ENCODE data around the gene OSGEP. TPM values are rescaled to one million over a fixed set of nuclear protein-coding genes. Genes with fewer than 3 reads are reported as not detected.

OSGEP gene
- total RNA-seq, 1 donor from 2014 or later: 24.6 TPM

DNA sequence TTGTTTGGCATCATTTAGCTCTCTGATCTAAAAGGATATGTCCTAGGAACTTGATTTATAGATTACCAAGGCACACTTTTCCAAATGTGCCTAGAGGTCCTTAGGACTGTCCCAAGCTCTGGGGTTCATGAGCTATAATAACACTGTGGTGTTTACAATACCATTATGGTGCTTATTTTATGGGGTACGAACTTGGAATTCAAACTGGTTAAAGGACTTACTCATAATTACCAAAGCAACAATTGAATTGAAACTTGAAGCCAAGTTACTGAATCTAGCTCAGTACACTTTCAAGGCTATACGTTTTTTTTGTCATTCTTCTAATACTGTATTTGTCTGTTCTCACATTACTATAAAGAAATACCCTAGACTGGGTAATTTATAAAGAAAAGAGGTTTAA is 31.7 kb downstream of the OSGEP start:
- H3K4me3 ChIP-seq (ENCODE audit: low read depth, low read length): no peak overlapping the region
- DNase-seq (ENCODE audit: low read depth): no peak
- no peak for TF ChIP-seq CTCF (conservative IDR thresholded peaks at IDR 0.05; ENCODE audit: low read depth, low read length)

DNA sequence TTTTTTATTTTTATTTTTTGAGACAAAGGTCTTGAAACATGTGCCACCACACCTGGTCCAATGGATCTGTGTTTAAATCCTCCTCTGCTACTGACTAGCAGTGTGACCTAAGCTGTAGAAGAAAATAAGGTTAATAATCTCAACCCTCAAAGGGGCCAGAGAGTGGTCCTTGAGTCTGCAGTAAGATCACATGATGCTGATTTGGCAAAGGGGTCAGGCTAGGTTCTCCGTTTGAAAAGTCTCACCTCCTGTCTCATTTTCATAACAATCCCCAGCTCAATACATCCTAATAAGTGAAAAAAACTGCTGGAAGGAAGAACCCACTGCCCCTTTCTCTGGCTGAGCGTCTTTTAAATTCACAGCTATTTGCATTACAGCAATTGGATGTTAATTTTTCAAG is 33.3 kb downstream of the OSGEP start:
- DNase-seq (ENCODE audit: low read depth): no peak
- H3K4me3 ChIP-seq (ENCODE audit: low read depth, low read length): no peak overlapping the region
- TF ChIP-seq CTCF (conservative IDR thresholded peaks at IDR 0.05; ENCODE audit: low read depth, low read length): no peak

DNA sequence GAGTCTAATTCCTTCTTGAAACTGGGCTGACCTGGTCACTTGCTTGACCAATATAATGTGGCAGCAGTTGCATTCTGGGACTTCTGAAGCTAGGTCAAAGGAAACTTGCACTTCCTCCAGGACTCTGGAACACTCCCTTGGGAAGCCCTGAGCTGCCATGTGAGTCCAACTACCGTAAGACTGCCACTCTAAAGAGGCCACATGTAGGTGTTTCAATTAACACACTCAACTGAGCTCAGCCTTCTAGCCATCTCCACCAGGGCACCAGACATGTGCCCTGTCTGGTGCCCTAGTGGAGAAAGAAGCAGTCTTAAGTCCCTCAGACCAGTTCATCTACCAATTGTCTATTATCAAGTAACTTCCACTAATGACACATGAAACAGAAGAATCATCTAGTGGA is 35.2 kb downstream of the OSGEP start:
- H3K4me3 ChIP-seq (ENCODE audit: low read depth, low read length): no peak overlapping the region
- TF ChIP-seq CTCF (conservative IDR thresholded peaks at IDR 0.05; ENCODE audit: low read depth, low read length): no peak
- DNase-seq (ENCODE audit: low read depth): no peak

DNA sequence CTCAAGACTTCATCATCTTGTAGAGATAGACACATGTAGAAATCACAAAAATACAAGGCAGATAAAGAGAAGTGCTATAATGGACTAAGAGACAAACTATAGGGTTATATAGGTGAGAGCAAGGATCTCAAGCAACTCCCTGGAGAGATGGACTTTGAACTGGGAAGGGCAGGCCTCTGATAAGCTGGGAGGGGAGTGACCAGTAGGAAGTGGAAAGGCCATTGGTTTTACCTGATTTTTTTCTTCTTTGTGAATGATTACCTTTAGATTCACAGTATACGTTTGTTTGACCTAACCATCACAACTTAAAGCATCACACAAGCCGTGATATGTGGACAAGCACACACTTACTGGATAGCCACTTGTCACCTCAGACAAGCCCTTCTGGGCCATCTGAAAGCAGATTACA is 36.1 kb downstream of the OSGEP start:
- DNase-seq (ENCODE audit: low read depth): no peak
- no peak for TF ChIP-seq CTCF (conservative IDR thresholded peaks at IDR 0.05; ENCODE audit: low read depth, low read length)
- H3K4me3 ChIP-seq (ENCODE audit: low read depth, low read length): no peak overlapping the region

DNA sequence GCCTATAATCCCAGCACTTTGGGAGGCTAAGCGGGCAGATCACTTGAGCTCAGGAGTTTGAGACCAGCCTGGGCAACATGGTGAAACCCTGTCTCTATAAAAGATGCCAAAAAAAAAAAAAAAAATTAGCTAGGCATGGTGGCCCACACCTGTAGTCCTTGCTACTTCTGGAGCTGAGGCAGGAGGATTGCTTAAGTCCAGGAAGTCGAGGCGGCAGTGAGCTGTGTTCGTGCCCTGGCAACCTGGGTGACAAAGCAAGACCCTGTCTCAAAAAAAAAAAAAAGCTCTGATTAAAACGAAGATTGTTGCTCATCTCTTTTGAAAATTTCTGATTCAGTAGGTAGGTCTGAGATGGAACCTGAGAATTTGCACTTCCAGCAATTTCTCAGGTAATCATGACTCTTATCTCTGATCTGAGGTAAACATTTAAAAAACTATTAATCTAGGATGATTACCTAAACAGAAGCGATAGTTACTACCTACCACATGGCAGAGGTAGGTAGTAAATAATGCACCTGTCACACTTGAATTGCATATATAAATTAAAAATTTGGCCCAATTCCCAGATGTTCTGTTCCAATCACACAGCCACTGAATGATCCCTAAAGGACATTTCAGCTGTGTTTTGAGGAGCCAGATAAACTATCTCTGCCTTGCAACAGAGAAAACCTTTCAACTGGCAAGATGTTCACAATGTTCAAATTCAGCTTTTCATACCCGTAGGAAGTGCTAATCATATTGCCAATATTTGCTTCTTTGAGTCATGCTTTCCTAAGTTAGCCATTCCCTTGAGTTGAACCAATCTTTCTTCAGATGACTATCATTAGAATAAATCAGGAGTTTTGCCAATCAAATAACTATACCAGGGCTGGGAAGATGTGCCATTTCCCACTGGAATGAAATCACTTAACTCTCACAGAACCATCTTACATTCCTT is 37.1 kb downstream of the OSGEP start:
- no peak overlapping the region for H3K4me3 ChIP-seq (ENCODE audit: low read depth, low read length)
- DNase-seq (ENCODE audit: low read depth): no peak
- TF ChIP-seq CTCF (conservative IDR thresholded peaks at IDR 0.05; ENCODE audit: low read depth, low read length): no peak

- DNase-seq (ENCODE audit: low read depth): no peak
- no peak for TF ChIP-seq CTCF (conservative IDR thresholded peaks at IDR 0.05; ENCODE audit: low read depth, low read length)
- H3K4me3 ChIP-seq (ENCODE audit: low read depth, low read length): no peak overlapping the region
Observed at GRCh38 chr14:20416223-20416622, 38.4 kb downstream of the OSGEP start.

GRCh38 chr14:20415782-20416206 is 38.8 kb downstream of the OSGEP start:
- no peak for DNase-seq (ENCODE audit: low read depth)
- TF ChIP-seq CTCF (conservative IDR thresholded peaks at IDR 0.05; ENCODE audit: low read depth, low read length): peak; percentile 76
- H3K4me3 ChIP-seq (ENCODE audit: low read depth, low read length): no peak overlapping the region

All from epithelial cell of proximal tubule (primary cell).